SK-N-SH treated with all-trans-retinoic acid at 6 μM for 48 hours (cell line): ENCODE results near the gene INPP4B.

Experiments
- ARNTL ChIP-seq: fragments of 450-650 bp; formaldehyde crosslinking; IDR thresholded peaks from 2 replicates; pipeline ENCODE4 v1.5.0; 2020; ENCODE audit warnings: low read depth, mild to moderate bottlenecking, moderate library complexity, borderline replicate concordance
- ISL1 ChIP-seq: fragments of 250-450 bp; sonication (Bioruptor Pico); IDR thresholded peaks from 2 replicates; pipeline ENCODE4 v2.1.2; 2022; ENCODE audit warnings: mild to moderate bottlenecking, moderate library complexity
- OSR1 ChIP-seq: fragments of 250-450 bp; sonication (Bioruptor Pico); IDR thresholded peaks from 2 replicates; pipeline ENCODE4 v1.8.0; 2022; ENCODE audit warnings: moderate library complexity, mild to moderate bottlenecking, inconsistent platforms
- SNAI2 ChIP-seq: fragments of 250-450 bp; sonication (Bioruptor Pico); IDR thresholded peaks from 2 replicates; pipeline ENCODE4 v1.5.0; 2020; ENCODE audit warnings: mild to moderate bottlenecking, moderate library complexity
- TOX ChIP-seq: fragments of 250-450 bp; sonication (Bioruptor Pico); IDR thresholded peaks from 2 replicates; pipeline ENCODE4 v1.8.0; 2021; ENCODE audit warnings: mild to moderate bottlenecking, moderate library complexity, borderline replicate concordance
- ZFP30 ChIP-seq: fragments of 450-650 bp; formaldehyde crosslinking; IDR thresholded peaks from 2 replicates; pipeline ENCODE4 v1.5.0; 2022; ENCODE audit warnings: mild to moderate bottlenecking, moderate library complexity
- ZNF565 ChIP-seq: fragments of 450-650 bp; formaldehyde crosslinking; conservative IDR thresholded peaks from 2 replicates; pipeline ENCODE4 v1.5.0; 2020; ENCODE audit warnings: low read depth, mild to moderate bottlenecking, moderate library complexity
- ZNF70 ChIP-seq: fragments of 450-650 bp; formaldehyde crosslinking; IDR thresholded peaks from 2 replicates; pipeline ENCODE4 v1.5.0; 2020; ENCODE audit warnings: mild to moderate bottlenecking, moderate library complexity
- ZNF8 ChIP-seq: fragments of 450-650 bp; formaldehyde crosslinking; IDR thresholded peaks from 2 replicates; pipeline ENCODE4 v1.5.0; 2020; ENCODE audit warnings: mild to moderate bottlenecking, moderate library complexity
- TF ChIP-seq, protein P1 (sequence below): fragments of 250-450 bp; sonication (Bioruptor Pico); IDR thresholded peaks from 2 replicates; pipeline ENCODE4 v1.8.0; 2021; ENCODE audit warnings: low read depth, mild to moderate bottlenecking, moderate library complexity, borderline replicate concordance
- TF ChIP-seq, protein P2 (sequence below): fragments of 250-450 bp; sonication (Bioruptor Pico); IDR thresholded peaks from 2 replicates; pipeline ENCODE4 v1.8.0; 2020; ENCODE audit warnings: mild to moderate bottlenecking, moderate library complexity, borderline replicate concordance
- TF ChIP-seq, protein P3 (sequence below): fragments of 250-450 bp; sonication (Bioruptor Pico); IDR thresholded peaks from 2 replicates; pipeline ENCODE4 v1.5.0; 2020; ENCODE audit warnings: mild to moderate bottlenecking, moderate library complexity
- TF ChIP-seq, protein P4 (sequence below): fragments of 250-450 bp; sonication (Bioruptor Pico); IDR thresholded peaks from 2 replicates; pipeline ENCODE4 v1.5.1; 2020; ENCODE audit warnings: low read depth, mild to moderate bottlenecking, moderate library complexity
- TF ChIP-seq, protein P5 (sequence below): fragments of 250-450 bp; sonication (Bioruptor Pico); IDR thresholded peaks from 2 replicates; pipeline ENCODE4 v1.5.1; 2021; ENCODE audit warnings: mild to moderate bottlenecking, moderate library complexity

DNA sequence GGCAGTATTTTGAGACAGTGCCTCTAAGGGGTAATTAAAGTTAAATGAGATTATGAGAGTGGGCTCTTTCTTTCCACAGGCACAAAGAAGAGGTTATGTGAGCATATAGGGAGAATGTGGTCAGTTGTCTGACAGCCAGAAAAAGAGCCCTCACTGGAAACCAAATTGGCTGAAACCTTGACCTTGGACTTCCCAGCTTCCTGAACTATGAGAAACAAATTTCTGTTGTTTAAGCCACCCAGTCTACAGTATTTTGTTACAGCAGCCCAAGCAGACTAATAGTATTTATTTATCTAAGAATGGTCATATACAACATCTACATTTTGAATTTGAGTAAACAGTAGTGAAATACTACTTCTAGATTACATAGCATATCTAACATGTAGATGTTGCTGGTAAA lies 736.0 kb downstream of the INPP4B start:
- TF ChIP-seq, protein P1, sequence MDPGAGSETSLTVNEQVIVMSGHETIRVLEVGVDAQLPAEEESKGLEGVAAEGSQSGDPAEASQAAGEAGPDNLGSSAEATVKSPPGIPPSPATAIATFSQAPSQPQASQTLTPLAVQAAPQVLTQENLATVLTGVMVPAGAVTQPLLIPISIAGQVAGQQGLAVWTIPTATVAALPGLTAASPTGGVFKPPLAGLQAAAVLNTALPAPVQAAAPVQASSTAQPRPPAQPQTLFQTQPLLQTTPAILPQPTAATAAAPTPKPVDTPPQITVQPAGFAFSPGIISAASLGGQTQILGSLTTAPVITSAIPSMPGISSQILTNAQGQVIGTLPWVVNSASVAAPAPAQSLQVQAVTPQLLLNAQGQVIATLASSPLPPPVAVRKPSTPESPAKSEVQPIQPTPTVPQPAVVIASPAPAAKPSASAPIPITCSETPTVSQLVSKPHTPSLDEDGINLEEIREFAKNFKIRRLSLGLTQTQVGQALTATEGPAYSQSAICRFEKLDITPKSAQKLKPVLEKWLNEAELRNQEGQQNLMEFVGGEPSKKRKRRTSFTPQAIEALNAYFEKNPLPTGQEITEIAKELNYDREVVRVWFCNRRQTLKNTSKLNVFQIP: no peak
- TF ChIP-seq ZNF70 (CRISPR knock-in tag) (no peak), ZFP30 (CRISPR knock-in tag) (no peak), ZNF8 (no peak), OSR1 (CRISPR knock-in tag) (no peak), ARNTL (CRISPR knock-in tag) (no peak), ZNF565 (no peak), TOX (CRISPR knock-in tag) (no peak), SNAI2 (no peak), ISL1 (no peak)
- TF ChIP-seq, protein P2, sequence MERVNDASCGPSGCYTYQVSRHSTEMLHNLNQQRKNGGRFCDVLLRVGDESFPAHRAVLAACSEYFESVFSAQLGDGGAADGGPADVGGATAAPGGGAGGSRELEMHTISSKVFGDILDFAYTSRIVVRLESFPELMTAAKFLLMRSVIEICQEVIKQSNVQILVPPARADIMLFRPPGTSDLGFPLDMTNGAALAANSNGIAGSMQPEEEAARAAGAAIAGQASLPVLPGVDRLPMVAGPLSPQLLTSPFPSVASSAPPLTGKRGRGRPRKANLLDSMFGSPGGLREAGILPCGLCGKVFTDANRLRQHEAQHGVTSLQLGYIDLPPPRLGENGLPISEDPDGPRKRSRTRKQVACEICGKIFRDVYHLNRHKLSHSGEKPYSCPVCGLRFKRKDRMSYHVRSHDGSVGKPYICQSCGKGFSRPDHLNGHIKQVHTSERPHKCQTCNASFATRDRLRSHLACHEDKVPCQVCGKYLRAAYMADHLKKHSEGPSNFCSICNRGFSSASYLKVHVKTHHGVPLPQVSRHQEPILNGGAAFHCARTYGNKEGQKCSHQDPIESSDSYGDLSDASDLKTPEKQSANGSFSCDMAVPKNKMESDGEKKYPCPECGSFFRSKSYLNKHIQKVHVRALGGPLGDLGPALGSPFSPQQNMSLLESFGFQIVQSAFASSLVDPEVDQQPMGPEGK: no peak
- TF ChIP-seq, protein P3, sequence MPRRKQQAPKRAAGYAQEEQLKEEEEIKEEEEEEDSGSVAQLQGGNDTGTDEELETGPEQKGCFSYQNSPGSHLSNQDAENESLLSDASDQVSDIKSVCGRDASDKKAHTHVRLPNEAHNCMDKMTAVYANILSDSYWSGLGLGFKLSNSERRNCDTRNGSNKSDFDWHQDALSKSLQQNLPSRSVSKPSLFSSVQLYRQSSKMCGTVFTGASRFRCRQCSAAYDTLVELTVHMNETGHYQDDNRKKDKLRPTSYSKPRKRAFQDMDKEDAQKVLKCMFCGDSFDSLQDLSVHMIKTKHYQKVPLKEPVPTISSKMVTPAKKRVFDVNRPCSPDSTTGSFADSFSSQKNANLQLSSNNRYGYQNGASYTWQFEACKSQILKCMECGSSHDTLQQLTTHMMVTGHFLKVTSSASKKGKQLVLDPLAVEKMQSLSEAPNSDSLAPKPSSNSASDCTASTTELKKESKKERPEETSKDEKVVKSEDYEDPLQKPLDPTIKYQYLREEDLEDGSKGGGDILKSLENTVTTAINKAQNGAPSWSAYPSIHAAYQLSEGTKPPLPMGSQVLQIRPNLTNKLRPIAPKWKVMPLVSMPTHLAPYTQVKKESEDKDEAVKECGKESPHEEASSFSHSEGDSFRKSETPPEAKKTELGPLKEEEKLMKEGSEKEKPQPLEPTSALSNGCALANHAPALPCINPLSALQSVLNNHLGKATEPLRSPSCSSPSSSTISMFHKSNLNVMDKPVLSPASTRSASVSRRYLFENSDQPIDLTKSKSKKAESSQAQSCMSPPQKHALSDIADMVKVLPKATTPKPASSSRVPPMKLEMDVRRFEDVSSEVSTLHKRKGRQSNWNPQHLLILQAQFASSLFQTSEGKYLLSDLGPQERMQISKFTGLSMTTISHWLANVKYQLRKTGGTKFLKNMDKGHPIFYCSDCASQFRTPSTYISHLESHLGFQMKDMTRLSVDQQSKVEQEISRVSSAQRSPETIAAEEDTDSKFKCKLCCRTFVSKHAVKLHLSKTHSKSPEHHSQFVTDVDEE (CRISPR knock-in tag): no peak
- TF ChIP-seq, protein P4, sequence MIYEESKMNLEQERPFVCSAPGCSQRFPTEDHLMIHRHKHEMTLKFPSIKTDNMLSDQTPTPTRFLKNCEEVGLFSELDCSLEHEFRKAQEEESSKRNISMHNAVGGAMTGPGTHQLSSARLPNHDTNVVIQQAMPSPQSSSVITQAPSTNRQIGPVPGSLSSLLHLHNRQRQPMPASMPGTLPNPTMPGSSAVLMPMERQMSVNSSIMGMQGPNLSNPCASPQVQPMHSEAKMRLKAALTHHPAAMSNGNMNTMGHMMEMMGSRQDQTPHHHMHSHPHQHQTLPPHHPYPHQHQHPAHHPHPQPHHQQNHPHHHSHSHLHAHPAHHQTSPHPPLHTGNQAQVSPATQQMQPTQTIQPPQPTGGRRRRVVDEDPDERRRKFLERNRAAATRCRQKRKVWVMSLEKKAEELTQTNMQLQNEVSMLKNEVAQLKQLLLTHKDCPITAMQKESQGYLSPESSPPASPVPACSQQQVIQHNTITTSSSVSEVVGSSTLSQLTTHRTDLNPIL (CRISPR knock-in tag): no peak
- TF ChIP-seq, protein P5, sequence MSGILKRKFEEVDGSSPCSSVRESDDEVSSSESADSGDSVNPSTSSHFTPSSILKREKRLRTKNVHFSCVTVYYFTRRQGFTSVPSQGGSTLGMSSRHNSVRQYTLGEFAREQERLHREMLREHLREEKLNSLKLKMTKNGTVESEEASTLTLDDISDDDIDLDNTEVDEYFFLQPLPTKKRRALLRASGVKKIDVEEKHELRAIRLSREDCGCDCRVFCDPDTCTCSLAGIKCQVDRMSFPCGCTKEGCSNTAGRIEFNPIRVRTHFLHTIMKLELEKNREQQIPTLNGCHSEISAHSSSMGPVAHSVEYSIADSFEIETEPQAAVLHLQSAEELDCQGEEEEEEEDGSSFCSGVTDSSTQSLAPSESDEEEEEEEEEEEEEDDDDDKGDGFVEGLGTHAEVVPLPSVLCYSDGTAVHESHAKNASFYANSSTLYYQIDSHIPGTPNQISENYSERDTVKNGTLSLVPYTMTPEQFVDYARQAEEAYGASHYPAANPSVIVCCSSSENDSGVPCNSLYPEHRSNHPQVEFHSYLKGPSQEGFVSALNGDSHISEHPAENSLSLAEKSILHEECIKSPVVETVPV: no peak
